Endothelial cell of umbilical vein (primary cell): ENCODE measurements around the gene ICAM3. TPM values are rescaled to one million over a fixed set of nuclear protein-coding genes. Genes with fewer than 3 reads are reported as not detected.

ENCODE experiments used
- BruUV-seq: library from RNA; stranded (reverse); fragments of 400-500 nt; replicated peaks from 2 replicates; lab custom pipeline; 2021; lab: Mats Ljungman, UMichigan
- CTCF ChIA-PET: fragments of 300-600, 350-600 bp; sonication (Branson Sonifier 250); formaldehyde crosslinking; loops from one replicate; lab custom pipeline; 2021; ENCODE audit warnings: antibody characterized with exemption, inconsistent platforms; lab: Charles Lee
- POLR2A ChIA-PET: fragments of 300-600, 350-600 bp; sonication (Branson Sonifier 250); formaldehyde crosslinking; loops from one replicate; lab custom pipeline; 2021; ENCODE audit warnings: antibody characterized with exemption, inconsistent platforms; lab: Charles Lee
- DNase-seq: peaks from one replicate; pipeline ENCODE4 v3.0.0-alpha.2; 2011; ENCODE audit warnings: low read depth, low spot score
- FAIRE-seq: peaks from 2 replicates; lab custom pipeline; 2011; peaks lifted over from hg19 to GRCh38; lab: Jason Lieb, UNC
- H2AFZ ChIP-seq: 2 replicates; pipeline ENCODE4 v1.6.0; 2012; ENCODE audit warnings: low read depth, low read length, control low read depth, inconsistent platforms
- H3K27ac ChIP-seq: 2 replicates; pipeline ENCODE4 v1.5.1; 2011; ENCODE audit warnings: low read depth, mild to moderate bottlenecking, control low read depth, low read length, moderate library complexity; ENCODE audit not compliant: insufficient read depth
- H3K27me3 ChIP-seq, 2 experiments: 2 replicates each; pipeline versions ENCODE4 v1.6.0 to v1.6.1; 2011; ENCODE audit warnings: low read length in 2 of 2, mixed read lengths in 1 of 2; ENCODE audit not compliant: control insufficient read depth in 2 of 2, insufficient read depth in 2 of 2
- H3K36me3 ChIP-seq, 2 experiments: 2 replicates in 1 of 2; 3 replicates in 1 of 2; pipeline ENCODE4 v1.5.1; 2011; ENCODE audit warnings: low read length in 2 of 2, mild to moderate bottlenecking in 1 of 2, moderate library complexity in 1 of 2; ENCODE audit not compliant: control insufficient read depth in 2 of 2, insufficient read depth in 2 of 2; ENCODE audit errors: extremely low read depth in 1 of 2
- H3K4me1 ChIP-seq: 3 replicates; pipeline ENCODE4 v1.5.1; 2011; ENCODE audit warnings: mild to moderate bottlenecking, low read length; ENCODE audit not compliant: control insufficient read depth, insufficient read depth; ENCODE audit errors: extremely low read depth
- H3K4me2 ChIP-seq: 2 replicates; pipeline ENCODE4 v1.6.1; 2011; ENCODE audit warnings: low read length, control low read depth, mixed read lengths; ENCODE audit not compliant: insufficient read depth
- H3K4me3 ChIP-seq, 3 experiments: fragments of 200-600 bp in 1 of 3; sonication (generic), shearing (Covaris generic) in 1 of 3; replicated peaks in 1 of 3; 2 replicates each; pipeline ENCODE4 v1.5.1; 2011 to 2016; ENCODE audit warnings: control low read depth in 3 of 3, low read length in 3 of 3, mild to moderate bottlenecking in 2 of 3, inconsistent platforms in 1 of 3, low read depth in 1 of 3, moderate library complexity in 1 of 3; ENCODE audit not compliant: insufficient read depth in 1 of 3
- H3K79me2 ChIP-seq: 2 replicates; pipeline ENCODE4 v1.6.0; 2012; ENCODE audit warnings: low read length, inconsistent platforms; ENCODE audit not compliant: control insufficient read depth, insufficient read depth
- H3K9ac ChIP-seq: replicated peaks from 2 replicates; pipeline ENCODE3; 2011; ENCODE audit warnings: low read length, control low read depth; ENCODE audit not compliant: insufficient read depth; ENCODE audit errors: extremely low read depth
- H3K9me1 ChIP-seq: replicated peaks from 3 replicates; pipeline ENCODE4 v1.6.0; 2011; ENCODE audit warnings: mild to moderate bottlenecking, low read length; ENCODE audit not compliant: control insufficient read depth, insufficient read depth; ENCODE audit errors: extremely low read depth
- H3K9me3 ChIP-seq: replicated peaks from 2 replicates; pipeline ENCODE4 v1.5.1; 2012; ENCODE audit warnings: low read length, inconsistent platforms; ENCODE audit not compliant: control insufficient read depth, insufficient read depth
- H4K20me1 ChIP-seq: replicated peaks from 2 replicates; pipeline ENCODE3; 2011; ENCODE audit warnings: mild to moderate bottlenecking, low read length; ENCODE audit not compliant: control insufficient read depth, insufficient read depth; ENCODE audit errors: extremely low read depth
- CTCF ChIP-seq, 2 donors: IDR thresholded peaks; 1 replicate in 1 of 2; 2 replicates in 1 of 2; pipeline ENCODE4 v1.5.1; 2011; ENCODE audit warnings: low read length in 2 of 2, mild to moderate bottlenecking in 2 of 2, moderate library complexity in 2 of 2, control low read depth in 1 of 2, inconsistent platforms in 1 of 2, low read depth in 1 of 2; ENCODE audit not compliant: insufficient read depth in 1 of 2; ENCODE audit errors: extremely low read depth in 1 of 2
- EZH2 ChIP-seq: IDR thresholded peaks from 2 replicates; pipeline ENCODE4 v1.6.1; 2012; ENCODE audit warnings: borderline replicate concordance, low read depth, mild to moderate bottlenecking, moderate library complexity, low read length, inconsistent platforms; ENCODE audit not compliant: severe bottlenecking
- GATA2 ChIP-seq: IDR thresholded peaks from 2 replicates; pipeline ENCODE4 v1.7.0; 2011; ENCODE audit warnings: low read depth, mild to moderate bottlenecking, moderate library complexity, mixed read lengths, low read length; ENCODE audit not compliant: insufficient read length, insufficient read depth
- MAX ChIP-seq: IDR thresholded peaks from 2 replicates; pipeline ENCODE4 v1.6.1; 2011; ENCODE audit not compliant: insufficient read depth, insufficient read length
- dilution Hi-C: fragments of 300-500 bp; cut with MboI; formaldehyde crosslinking; loops from one replicate; pipeline ENCODE4 v1.15.0; 2019; ENCODE audit warnings: low sequenced_read_pairs; ENCODE audit not compliant: extremely low pct_ligation_motif_present
- intact Hi-C: fragments of 100-400 bp; cut with micrococcal nuclease; formaldehyde crosslinking; loops from one replicate; pipeline ENCODE4 v1.10.0; 2022
- polyA plus RNA-seq, 4 experiments: library from polyadenylated mRNA; depleted of rRNA in 3 of 4; stranded (reverse) in 3 of 4; unstranded in 1 of 4; fragments of >200 nt; gene quantifications; 2 replicates each; pipeline versions ENCODE4 v1.2.1 to v1.2.3, GENCODE V29; 2011 to 2012; ENCODE audit warnings: missing spikeins in 1 of 4
- total RNA-seq: library from RNA; stranded (reverse); gene quantifications from 2 replicates; pipeline ENCODE4 v1.2.3, GENCODE V29; 2021

Gene ICAM3
- total and polyA plus RNA-seq, 2 donors (not counting 3 experiments of a cell fraction or from before 2014, with no cell fraction given) = 6.7 to 11.6 TPM

- TF ChIP-seq EZH2 (peak; percentile 48), GATA2 (no peak), MAX (no peak), CTCF (IDR thresholded peaks at IDR 0.05; ENCODE audit: extremely low read depth in 1 of 2, insufficient read depth in 1 of 2, low read depth in 1 of 2, low read length in 2 of 2) (peak; percentile 10 to 44)
- ChIA-PET POLR2A (no interaction called here), CTCF (interaction anchor here (1.2 kb wide), 2 partner anchors 25 to 37 kb away, joined by 3 to 4 read pairs; partner anchors contain the start of gene ICAM1)
- H3K4me1 ChIP-seq = peaks cover 14% of the 10 kb centered on the region
- no peaks in the 10 kb centered on the region for H3K79me2 ChIP-seq
- peak; percentile 35 for DNase-seq
- no peak overlapping the region for H2AFZ ChIP-seq
- no peak overlapping the region for H3K27ac ChIP-seq
- dilution Hi-C loops (no loop called here), intact Hi-C loops (no loop called here)
- no peaks in the 10 kb centered on the region for H3K9me3 ChIP-seq
- H4K20me1 ChIP-seq = no peaks in the 10 kb centered on the region
- peak overlapping the region; percentile 6 for H3K4me2 ChIP-seq
- BruUV-seq = no TSS peak
- no peak for FAIRE-seq
- no peaks in the 10 kb centered on the region for H3K36me3 ChIP-seq
- H3K9me1 ChIP-seq = no peaks in the 10 kb centered on the region
- peak overlapping the region in 1 of 3 experiments; percentile 20 for H3K4me3 ChIP-seq
- H3K27me3 ChIP-seq = peaks cover 49 to 58% of the 10 kb centered on the region in 2 experiments
- H3K9ac ChIP-seq = no peak overlapping the region
These were observed 44.0 kb downstream of the ICAM3 start for GRCh38 chr19:10295305-10295846.

GRCh38 chr19:10294368-10294697 is 45.1 kb downstream of the ICAM3 start:
- H3K4me3 ChIP-seq = no peak overlapping the region
- H3K9me1 ChIP-seq = no peaks in the 10 kb centered on the region
- no peak overlapping the region for H3K27ac ChIP-seq
- dilution Hi-C loops = no loop called here
- TF ChIP-seq EZH2 = no peak
- TF ChIP-seq CTCF (IDR thresholded peaks at IDR 0.05; ENCODE audit: extremely low read depth in 1 of 2, insufficient read depth in 1 of 2, low read depth in 1 of 2, low read length in 2 of 2) = peak in 1 of 2 donors; percentile 14
- no peak overlapping the region for H2AFZ ChIP-seq
- no peaks in the 10 kb centered on the region for H3K9me3 ChIP-seq
- no peaks in the 10 kb centered on the region for H3K79me2 ChIP-seq
- no peak overlapping the region for H3K9ac ChIP-seq
- CTCF ChIA-PET = no interaction called here
- H3K36me3 ChIP-seq = no peaks in the 10 kb centered on the region
- intact Hi-C loops = no loop called here
- FAIRE-seq (no peak), DNase-seq (no peak)
- H3K27me3 ChIP-seq = peaks cover 54 to 66% of the 10 kb centered on the region in 2 experiments
- no TSS peak for BruUV-seq
- no peaks in the 10 kb centered on the region for H4K20me1 ChIP-seq
- POLR2A ChIA-PET = no interaction called here
- no peak overlapping the region for H3K4me2 ChIP-seq
- H3K4me1 ChIP-seq = peaks cover 18% of the 10 kb centered on the region
